GM12872 (cell line): ENCODE measurements around the gene NWD2.

Source experiments
- TF ChIP-seq, protein P1 (sequence below): IDR thresholded peaks from 3 replicates; pipeline ENCODE4 v1.5.1; 2011; ENCODE audit warnings: low read depth, mild to moderate bottlenecking, low read length, moderate library complexity; ENCODE audit not compliant: insufficient read depth

NWD2 gene

DNA sequence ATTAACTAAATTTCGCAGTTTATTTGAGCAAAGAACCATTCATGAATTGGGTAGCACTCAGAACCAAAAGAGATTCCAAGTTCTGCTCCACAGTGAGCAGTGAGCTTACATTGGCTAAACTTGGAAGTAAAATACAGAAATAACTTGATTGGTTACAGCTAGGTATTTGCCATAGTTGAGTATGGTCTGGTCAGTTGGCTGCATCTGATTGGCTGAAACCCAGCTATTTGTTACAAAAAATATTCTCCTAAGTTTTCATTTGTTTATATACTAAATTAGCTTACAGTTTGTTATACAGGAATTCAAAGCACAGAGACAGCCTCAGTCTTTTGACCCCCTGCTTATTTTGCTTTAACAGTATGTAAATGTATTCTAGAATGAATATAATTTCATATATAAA, 226.6 kb downstream of the NWD2 start:
- TF ChIP-seq, protein P1, sequence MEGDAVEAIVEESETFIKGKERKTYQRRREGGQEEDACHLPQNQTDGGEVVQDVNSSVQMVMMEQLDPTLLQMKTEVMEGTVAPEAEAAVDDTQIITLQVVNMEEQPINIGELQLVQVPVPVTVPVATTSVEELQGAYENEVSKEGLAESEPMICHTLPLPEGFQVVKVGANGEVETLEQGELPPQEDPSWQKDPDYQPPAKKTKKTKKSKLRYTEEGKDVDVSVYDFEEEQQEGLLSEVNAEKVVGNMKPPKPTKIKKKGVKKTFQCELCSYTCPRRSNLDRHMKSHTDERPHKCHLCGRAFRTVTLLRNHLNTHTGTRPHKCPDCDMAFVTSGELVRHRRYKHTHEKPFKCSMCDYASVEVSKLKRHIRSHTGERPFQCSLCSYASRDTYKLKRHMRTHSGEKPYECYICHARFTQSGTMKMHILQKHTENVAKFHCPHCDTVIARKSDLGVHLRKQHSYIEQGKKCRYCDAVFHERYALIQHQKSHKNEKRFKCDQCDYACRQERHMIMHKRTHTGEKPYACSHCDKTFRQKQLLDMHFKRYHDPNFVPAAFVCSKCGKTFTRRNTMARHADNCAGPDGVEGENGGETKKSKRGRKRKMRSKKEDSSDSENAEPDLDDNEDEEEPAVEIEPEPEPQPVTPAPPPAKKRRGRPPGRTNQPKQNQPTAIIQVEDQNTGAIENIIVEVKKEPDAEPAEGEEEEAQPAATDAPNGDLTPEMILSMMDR, result no peak

DNA sequence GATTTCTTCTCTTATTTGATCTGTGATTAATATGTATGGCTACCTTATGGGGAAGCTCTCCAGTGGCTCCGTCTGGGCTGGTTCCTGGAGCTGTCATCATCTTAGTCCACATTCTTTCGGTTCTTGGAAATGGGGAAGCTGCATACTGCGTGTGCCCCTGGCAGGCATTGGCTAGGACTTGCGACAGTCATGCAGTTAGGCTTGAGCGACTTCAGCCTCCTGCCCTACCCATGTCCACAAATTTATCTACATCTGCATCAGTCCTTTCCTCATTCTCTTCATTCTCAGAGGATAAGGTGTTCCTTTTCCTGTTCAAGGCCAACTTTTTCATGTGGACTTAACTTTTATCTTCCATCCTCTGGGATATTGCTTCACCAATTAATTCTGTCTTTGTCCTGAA, 227.4 kb downstream of the NWD2 start:
- TF ChIP-seq, protein P1, result no peak

DNA sequence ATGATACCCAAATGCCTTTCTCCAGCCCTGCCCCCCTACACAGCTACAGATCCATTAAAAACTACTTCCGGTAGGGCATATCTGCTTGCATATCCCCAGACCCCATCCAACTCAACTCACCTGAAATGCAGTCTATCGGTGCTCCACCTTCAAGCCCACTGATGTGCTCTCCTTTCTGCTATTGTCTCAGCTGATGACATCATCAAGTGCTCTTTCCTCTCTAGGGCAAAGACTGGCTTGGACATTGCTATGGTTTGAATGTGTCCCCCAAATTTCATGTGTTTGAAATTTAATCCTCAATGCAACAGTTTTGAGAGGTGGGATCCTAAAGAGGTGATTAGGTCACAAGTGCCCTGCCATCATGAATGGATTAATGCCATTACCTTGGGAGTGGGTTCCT, 229.3 kb downstream of the NWD2 start:
- TF ChIP-seq, protein P1, result no peak

DNA sequence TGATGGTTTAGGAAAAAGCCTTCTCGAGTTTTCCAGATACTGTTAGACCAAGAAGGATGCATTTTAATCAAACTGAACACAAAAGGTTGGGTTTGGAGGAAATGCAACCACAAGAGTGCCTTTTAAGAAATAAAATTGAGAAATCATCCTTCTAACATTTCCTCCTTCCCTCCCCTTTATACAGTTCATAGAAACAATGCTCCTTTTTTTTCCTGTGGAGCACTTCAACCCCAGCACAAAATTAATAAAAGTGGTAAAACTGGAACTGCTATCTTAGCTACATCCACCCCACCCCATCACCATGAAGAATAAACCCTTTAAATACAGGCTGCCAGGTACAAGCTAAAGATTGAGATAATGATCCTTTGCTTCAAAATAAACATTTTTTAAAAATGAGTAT, 230.5 kb downstream of the NWD2 start:
- TF ChIP-seq, protein P1, result no peak

DNA sequence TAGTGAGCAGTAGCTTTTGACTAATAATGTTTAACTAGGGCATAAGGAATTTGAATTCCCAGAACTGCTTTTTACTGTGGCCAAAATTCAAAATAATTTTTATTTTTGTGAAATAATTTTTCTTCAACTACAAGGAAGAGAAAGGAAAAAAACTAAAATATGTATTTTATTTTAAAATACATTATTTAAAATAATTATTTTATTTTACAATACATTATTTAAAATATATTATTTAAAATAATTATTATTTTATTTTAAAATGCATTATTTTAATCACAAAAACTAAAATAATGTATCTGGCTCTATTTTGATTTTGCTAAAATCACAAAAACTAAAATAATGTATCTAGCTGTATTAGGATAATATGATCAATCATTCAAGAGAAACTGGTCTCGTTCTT, 231.2 kb downstream of the NWD2 start:
- TF ChIP-seq, protein P1, result no peak

DNA sequence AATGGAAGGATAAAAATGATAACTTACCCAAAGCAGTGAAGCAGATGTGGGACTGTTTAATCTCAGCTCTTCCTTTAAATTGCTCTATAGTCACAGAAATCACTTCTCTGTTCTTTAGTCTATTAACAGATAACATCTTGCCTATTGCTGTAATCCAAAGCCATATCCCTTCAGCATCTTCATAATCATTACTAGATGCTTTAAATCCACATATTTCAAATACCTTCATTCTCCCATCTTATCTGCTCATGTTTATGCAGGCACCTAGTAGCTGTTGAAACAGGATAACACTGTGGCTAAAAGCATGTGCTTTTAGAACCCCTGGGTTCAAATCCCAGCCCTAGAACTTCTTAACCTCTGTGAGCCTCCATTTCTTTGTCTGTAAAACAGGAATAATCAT, 231.7 kb downstream of the NWD2 start:
- TF ChIP-seq, protein P1, result no peak

DNA sequence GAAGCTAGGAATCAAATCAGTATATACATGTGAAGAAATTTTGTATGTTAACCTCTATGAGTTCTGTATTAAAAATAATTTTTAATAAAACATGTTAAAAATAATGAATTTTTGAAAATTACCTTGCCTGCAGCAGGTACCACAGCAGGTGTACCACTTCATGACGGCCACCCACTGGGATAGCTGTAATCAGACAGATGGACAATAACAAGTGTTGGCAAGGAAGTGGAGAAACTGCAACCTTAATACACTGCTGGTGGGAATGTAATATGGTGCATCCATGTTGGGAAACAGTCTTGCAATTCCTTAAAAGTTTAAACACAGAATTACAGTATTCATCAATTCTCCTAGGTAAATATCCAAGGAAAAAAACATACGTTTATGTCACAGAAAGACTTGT, 232.1 kb downstream of the NWD2 start:
- TF ChIP-seq, protein P1, result no peak

DNA sequence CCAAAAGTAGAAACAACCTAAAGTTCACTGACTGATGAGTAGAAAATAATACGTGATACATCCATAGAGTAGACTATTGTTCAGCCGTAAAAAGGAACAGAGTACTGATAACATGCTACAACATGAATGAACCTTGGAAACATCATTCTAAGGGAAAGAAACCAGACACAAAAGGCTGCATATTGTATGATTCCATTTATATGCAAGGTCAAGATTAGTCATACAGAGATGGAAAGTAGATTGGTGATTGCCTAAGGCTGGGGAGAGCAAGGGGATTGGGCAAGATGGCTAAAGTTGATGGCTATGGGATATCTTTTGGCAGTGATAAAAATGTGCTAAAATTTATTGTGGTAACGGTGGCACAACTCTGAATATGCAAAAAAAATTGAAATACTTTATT, 232.6 kb downstream of the NWD2 start:
- TF ChIP-seq, protein P1, result no peak
